ENCODE measurements around the gene GABRA4.
A peak's percentile ranks its signal among the peaks of the same experiment; 100 is the strongest.

Gene GABRA4

DNA sequence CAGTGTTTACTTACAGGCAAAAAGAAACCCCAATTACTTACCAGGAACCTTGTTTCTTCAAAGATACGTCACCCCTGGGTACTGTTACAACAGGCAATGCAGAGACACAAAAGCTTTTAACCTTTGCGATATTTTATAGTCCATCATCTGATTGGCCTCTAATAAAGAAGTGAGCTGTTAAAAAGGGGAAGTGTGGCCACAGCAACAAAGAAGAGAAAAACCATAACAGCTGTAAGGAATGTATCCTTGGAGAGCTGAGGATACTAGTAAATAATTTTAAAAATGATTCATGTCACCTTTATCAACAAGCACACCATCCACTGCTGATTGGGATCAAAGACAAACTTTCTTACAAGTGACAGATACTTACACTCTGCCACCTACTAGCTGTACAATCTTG, 14.1 kb downstream of the GABRA4 start:
- no peak for DNase-seq (ENCODE audit: low spot score)

DNA sequence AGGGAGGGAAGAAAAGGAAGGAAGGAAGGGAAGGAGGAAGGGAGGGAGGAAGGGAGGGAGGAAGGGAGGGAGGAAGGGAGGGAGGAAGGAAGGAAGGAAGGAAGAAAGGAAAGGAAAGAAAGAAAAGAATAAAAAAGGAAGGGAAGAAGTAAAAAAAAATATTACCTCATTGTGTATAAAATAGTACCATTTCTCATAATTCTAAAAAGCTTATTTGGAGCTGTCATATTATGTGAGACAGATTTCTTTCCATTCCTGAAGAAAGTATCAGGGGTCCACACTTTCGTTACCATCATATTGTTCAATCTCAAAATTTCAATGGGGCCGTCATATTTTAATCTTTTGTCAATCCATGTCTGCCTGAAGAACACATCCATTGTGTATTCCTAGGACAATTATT, 16.1 kb downstream of the GABRA4 start:
- no peak for DNase-seq (ENCODE audit: low spot score)

DNA sequence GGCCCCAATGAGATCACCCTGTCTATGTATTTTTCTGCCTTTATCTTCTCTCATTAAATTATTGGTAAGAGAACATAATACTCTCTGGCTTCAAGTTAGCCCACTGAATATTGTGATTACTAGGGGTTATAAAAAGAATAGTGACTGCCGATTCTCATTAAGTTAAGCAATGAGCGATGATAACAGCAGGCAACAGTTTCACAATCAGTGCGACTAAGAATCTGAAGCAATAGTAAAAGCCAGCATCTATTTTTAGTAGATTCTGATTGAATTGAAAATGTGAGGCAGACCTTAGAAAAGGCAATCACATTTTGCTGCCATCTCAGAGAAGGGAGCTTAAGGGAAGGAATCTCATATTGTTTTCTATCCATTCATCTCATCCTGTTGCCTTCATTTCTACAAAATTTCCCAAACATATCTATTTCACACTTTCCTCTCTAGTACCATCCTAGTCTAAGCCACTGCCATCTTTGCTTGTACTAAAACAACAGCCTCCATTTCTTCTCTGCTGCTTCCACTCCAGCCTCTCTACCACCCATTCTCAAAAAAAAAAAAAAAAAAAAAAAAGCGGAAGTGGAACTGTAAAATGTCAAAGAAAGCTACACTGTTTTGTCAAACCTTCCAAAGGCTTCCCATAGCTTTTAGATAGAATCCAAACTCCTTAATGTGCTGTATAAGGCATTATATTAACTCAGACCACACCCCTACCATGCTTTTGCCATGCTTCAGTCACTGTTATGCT, 17.4 kb downstream of the GABRA4 start:
- no peak for DNase-seq (ENCODE audit: low spot score)

DNA sequence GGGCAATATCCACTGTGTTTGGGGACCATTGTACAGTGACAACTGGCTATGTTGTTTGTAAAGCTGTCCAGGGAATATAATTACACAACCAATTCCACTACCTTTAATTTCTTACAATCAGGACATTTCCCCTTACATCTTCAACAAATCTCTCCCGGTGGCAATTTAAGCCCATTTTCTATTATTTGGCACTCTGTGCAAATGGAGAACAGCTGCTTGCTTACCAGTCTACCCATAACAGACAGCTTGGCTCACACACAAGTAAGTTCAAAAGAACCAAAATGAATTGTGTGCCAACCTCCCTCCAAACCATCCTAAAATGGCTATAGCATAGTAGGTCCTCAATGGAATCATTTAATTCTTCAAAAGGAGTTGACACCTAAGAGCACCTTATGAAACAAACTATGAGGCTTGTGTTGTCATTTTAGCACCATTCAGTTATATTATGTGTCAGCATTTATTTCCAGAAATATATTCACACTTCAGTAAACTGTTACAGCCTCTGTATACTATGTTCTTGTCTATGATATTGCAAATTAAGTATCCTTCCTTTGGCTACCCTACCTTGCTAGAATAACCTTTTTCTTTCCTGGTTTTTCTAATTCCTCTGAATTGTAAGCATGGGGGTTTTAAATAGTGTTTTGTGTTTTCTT, 18.4 kb downstream of the GABRA4 start:
- no peak for DNase-seq (ENCODE audit: low spot score)

DNA sequence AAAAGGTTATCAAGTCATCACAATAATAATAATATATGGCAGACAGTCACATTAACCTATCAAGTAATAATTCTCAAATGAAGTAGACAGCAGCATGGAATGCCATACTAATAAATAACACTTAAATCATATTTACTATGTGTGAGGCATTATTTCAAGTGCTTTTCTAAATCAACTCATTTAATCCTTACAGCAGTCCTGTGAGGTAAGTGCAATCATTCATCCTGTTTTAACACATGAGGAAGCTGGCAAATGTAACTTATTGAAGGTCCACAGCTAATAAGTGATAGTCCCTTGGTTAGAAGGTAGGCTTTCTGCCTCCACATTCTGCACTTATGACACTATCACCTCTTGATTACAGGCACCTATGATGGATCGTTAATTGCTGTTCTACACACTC, 24.5 kb downstream of the GABRA4 start:
- DNase-seq (ENCODE audit: low spot score) = no peak

DNA sequence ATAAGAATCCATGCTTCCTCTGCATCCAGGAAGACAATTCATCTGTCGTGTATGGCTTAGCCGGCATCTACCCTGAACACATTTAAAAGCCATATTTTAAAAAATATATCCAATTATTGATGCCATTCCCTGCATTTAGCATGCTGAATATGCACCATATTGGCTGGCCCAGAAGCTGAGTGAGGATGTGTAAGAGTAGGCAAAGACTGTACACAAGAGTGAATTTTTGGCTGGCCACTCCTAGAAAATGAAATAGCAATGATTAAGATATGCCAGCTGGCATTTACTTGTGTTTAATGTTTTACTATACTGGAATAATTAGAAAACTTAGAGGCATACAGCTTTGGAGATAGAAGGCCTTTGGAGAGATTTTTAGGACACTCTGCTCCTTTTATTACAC, 25.8 kb downstream of the GABRA4 start:
- DNase-seq (ENCODE audit: low spot score) = no peak

DNA sequence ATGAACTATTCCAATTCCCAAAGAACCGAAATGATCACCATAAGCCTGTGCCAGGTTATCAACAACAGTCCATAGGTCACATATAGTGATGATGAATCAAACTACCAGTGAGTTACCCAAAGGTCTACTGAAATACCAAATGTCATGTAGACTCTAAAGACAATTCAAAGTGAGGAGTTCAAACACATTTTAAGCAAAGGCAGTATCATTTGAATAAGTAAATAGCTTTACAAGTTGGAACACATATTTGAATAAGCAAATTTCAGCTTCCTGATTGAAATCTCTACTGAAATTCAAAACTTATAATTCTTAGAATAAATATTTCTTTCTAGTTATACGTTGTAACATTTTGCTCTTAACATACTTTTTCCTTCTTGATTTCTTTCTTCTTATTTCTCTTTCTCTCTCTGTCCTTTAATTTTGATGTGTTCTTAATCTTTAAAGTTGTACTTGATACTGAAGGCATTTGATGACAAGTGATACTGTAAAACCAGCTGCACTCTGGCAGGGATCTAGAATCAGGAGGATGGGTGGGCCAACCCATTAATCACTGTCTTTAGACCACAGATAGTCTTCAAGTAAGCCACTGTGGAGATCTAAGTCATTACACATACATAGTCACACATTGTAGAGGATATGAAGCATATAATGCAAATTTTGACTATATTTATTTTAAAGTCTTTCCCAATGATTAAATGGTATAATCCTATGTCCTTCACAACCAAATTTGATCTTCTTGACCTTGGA, 34.5 kb downstream of the GABRA4 start:
- no peak for DNase-seq (ENCODE audit: low spot score)

DNA sequence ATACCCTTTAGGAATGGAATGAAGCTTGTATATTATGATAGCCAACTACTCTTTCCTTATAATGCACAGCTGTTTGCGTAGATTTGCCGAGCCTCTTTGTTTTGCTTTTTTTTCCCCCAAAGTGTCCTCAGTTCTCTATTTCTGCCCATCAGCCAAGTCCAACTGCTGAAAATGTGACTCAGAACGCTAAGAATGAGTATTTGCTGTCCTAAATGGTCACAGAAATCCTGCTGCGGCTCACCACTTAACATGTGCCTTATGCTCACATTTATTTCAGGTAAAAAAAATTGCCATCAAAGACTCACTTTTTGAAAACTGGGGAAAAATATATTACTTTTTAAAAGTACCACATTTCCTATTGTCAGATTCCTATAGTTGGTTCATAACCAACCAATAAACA, 36.9 kb downstream of the GABRA4 start:
- no peak for DNase-seq (ENCODE audit: low spot score)

DNA sequence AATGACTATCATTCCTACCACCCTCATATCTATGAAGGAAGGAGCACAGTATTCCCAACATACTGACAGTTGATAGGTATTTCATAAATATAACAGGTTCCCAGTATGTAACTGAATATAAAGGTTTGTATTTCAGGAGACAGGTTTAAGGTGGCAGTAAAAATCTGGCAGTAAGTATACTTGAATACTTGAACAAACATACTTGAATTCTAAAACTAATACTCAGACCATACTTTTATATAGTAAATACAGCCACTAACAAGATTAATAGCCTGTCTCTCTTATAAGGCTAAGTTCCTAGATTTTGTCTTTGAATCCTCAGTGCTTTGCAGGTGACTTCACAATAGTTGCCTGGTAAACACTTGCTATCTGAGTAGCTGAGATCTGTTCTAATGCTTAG, 37.8 kb downstream of the GABRA4 start:
- DNase-seq (ENCODE audit: low spot score) = no peak

DNA sequence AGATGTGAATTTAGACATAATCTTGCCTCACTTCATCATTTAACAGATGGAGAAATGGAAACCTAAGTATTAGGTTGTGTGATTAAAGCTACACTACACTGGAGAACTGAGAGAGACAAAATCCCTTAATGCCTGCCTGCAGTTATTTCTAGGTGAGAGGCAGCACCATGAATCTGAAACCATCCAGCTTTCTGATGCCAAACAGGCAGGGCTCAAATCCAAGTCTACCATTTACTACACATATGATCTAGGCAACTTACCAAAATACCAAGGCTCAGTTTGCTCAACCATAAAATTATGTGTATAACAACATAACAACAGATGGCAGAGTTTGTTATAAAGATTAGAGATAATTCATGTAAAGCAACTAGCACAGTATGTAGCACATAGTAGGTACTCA, 38.7 kb downstream of the GABRA4 start:
- no peak for DNase-seq (ENCODE audit: low spot score)

DNA sequence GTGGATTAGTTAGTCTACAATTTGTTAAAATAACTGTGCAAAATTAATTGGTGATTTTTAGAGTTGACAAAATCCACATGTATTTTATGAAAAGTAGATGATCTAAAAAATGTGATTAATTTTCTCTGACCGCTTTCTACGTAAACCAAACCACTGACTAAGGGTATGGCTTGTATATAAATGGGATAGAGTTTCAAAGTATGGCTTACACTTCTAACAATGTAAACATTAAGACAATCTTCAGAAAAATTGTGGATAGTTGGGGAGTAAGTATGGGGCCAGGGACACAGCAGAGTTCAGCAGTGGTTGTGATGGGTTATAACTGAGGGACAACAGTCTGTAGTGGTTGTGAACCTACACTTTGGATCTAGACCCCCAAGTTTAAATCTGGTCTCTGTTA, 39.8 kb downstream of the GABRA4 start:
- DNase-seq (ENCODE audit: low spot score) = no peak

DNA sequence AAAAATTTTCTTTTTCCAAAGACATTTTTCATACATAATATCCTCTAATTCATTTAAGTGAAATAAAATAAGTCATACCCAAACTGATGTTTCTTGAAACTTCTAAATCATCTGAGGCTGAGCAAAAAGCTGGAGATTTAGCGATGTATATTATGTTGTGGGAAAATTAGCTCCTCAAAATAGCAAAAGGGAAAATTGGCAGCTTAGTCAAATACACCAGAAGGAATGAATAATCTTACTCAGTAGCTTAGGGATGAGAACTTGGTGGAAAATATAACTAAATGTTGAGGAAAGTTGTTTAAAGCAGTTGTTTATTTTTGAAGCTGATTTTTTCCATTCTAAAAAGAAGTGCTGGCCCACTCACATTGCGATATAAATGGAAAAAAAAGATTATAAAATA, 40.9 kb downstream of the GABRA4 start:
- DNase-seq (ENCODE audit: low spot score) = no peak

DNA sequence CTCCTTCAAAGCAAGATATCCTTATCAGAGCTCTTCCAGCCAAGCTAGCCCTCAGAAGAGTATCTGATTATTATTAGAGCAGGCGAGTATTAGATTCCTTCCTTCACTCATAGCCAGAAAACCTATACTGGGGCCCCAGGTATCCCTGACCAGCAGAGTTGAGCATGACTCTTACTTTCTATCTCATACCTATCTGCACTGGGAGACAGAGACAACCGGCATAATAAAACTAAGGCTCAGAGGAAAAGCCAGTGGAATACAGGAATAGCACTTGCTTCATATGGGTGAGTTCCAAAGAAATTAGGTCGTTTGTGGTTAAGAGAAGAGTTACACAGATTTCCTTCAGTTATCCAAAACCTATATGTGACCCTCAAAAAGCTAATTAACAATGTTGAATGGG, 42.6 kb downstream of the GABRA4 start:
- no peak for DNase-seq (ENCODE audit: low spot score)

DNA sequence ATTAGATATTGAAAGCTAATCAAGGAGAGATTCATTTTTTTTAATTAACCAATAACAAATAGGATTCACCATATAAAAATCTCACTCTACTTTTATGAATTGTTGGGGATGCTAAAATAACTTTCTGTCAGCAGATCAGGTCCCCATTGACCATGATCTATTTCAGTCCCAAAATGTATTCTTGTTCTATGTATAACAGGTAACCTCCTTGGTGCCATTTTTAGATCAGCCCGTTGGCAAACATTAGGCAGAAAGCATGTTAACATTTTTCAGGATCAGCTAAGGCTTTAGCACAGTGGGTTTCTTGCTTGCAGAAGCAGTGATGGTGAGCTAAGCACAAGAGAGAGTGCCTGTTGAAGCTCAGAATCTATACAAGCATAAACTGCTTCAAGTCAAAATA, 43.6 kb downstream of the GABRA4 start:
- no peak for DNase-seq (ENCODE audit: low spot score)

DNA sequence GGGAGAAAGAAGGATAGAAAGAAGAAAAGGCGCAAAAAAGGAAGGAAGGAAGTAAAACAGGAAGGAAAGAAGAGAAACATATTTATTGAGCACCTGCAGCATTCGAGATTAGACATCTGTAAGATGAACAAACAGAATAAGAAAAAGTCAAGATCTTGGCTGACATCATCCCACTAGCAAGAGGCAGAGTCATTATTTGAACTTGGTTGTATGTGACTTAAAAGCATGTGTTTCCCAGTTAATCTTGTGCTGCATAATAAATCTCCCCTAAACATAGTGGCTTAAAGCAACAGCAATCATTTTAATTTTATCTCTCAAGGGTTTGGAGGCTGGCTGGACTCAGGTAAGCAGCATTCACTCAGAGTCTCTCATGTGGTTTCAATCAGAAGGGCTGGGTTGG, 45.8 kb downstream of the GABRA4 start:
- no peak for DNase-seq (ENCODE audit: low spot score)

DNA sequence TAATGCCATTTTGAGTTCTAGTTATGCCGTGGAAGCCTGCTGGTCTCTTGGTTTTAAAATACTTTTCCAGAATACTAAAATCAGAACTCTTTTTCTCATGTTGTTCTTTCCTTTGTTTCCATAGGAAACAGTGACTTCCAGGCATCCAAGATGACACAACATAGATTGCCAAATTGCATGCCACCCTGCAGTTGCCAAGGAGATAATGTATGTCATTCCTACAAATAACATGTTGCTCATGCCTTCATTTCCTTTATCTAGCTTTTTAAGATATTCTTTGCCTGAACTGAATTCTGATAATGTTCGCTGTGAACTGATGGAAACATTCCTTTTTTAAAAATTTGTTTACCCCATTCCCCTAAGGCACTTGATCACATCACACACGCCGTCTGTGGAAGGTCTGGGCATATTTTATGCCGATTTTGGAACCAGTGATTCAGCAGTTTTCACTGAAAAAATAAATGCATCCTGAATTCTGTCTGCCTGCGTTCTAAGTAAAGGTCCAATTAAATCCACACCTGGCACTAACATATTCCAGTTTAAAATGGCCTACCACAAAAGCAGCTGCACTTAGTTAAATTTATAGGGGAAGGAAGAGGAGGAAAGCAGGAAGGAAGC, 46.4 kb downstream of the GABRA4 start:
- DNase-seq (ENCODE audit: low spot score) = peak; percentile 13

DNA sequence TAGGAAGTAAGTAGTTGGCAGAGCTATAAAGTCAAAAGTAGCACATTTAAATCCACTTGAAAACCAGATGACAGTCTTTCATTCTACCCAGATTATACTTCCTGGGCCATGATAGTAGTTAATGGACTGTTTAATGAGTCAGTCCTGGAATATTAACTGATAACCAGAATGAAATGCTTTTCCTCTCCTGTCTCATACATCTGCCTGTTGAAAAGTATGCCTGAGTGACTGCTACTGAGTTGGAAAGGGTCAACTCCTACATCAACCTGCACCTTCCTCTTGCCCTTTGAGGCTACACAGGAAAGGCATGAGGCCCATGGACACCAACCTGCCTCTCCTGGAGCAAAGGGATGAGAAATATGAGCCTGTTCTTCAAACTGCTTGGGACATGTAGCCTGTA, 48.3 kb downstream of the GABRA4 start:
- no peak for DNase-seq (ENCODE audit: low spot score)

DNA sequence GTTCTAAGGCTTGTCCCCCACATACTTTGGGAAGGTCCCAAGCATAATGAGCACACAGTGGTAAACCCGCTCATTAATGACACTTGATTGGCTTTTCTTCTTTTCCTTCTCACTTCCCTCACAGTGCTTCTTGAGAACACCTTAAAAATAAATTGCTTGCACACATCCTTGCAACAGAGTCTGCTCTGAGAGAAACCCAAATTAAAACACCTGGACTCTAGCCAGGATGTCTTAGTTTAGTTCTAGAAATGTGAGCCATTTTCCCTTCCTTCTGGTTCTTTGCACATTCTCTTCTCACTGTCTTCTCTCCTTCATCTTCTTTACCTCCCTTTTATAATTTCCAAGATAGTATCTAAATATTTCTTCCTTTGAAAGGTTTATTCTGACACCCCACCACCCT, 49.0 kb downstream of the GABRA4 start:
- no peak for DNase-seq (ENCODE audit: low spot score)

DNA sequence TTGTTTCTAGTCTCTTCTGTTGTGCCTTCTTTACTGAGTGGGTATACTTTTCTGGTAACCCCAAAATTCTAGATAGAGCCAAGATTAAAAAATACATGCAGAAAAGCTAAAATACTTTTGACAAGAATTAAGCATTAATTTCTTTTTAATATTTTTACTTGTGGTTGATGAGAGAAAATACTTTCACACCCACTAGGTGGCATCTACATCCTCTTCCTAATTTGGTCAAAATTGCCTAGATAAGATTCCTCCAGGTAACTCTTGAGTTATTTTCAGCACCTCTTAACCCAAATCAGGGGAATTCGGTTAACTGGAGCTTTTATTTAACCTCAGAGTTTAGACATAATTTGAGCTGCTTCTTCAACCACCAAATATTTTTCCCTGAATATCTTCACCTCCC, 55.9 kb downstream of the GABRA4 start:
- DNase-seq (ENCODE audit: low spot score) = peak; percentile 14

DNA sequence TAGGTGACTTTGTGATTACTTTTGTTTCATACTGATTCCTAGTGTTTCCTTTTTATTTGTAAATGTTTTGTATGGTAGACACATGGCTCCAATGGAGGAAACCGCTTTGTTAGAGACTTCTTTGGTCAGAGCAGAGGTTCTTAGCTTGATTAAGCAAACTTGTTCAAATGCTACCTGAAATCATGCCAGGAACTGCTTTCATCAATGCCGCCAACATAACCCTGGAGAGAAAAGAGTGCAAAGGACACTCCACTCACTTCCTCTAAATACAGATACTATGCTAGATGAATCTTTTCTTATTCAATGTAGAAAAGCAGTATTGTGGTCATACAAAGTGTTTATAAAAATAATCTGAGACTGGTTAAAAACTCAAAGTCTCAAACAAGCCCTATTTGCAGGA, 58.7 kb downstream of the GABRA4 start:
- no peak for DNase-seq (ENCODE audit: low spot score)

DNA sequence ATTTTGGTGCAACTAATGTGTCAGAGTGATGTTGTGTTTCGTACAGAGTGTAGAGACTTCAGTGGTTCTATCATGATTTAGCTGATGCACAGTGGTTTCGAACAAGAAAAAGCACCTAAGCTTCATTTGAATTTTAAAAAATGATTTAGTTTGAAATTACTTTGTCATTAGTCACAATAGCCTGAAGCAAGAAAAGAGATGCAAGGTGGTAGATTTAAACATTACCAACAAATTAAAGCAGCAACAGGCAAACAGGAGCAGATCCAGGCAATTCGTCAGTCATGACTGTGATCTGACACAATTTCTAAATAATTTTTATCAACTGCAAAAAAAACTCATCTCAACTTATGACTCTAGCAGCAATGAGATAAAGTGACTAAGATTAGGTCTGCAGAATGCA, 59.7 kb downstream of the GABRA4 start:
- no peak for DNase-seq (ENCODE audit: low spot score)

DNA sequence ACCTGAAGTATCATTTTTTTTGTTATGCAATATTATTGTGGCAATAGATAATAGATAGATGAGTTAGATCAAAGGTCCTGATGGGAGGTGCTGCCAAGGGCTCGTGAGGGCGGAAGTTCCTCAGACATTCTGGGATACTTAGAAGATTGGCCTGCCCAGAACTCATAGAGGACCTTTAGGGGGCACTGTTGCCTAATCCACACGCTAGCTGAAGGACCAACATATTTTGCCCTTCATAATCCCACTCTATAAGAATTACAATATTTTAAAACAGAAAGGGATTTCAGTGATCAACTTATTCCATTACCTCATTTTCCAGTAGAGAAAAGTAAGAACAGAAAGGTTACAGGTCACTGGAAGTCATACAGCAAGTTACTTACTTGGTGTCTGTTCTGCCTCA, 61.4 kb downstream of the GABRA4 start:
- no peak for DNase-seq (ENCODE audit: low spot score)

DNA sequence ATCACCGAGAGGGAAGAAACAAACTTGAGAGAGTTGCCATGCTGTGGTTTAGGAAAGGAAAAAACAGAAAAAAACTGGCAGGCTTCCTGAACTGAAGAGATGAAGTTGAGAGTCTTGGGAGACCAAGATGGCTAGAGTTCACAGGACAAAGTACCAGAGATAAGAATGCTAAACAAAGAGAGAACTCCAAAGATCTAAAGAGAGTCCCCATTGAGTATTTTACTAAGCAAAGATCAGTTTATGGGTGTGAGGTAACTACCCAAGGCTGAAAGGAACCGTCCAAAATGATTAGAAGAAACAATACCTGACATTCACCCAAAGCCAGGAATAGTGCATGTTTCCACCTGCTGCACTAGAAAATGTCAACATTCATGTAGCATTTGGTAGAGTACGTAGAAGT, 62.5 kb downstream of the GABRA4 start:
- no peak for DNase-seq (ENCODE audit: low spot score)

All from RKO (cell line).